Hepatocyte (in vitro differentiated cells): ENCODE measurements around the gene ZNRF3. TPM values are rescaled to one million over a fixed set of nuclear protein-coding genes. Genes with fewer than 3 reads are reported as not detected.

Experiments
- DNase-seq: peaks from one replicate; pipeline ENCODE4 v3.0.0-alpha.2; 2016; ENCODE audit warnings: low spot score
- H2AFZ ChIP-seq: fragments of 200-600 bp; sonication (generic); 2 replicates; pipeline ENCODE4 v1.6.0; 2016; ENCODE audit warnings: antibody characterized with exemption, mild to moderate bottlenecking
- H3K27ac ChIP-seq: fragments of 200-600 bp; sonication (generic); 2 replicates; pipeline ENCODE4 v1.5.1; 2016; ENCODE audit warnings: mild to moderate bottlenecking
- H3K27me3 ChIP-seq: fragments of 200-600 bp; sonication (generic); 2 replicates; pipeline ENCODE4 v1.6.1; 2016
- H3K36me3 ChIP-seq: fragments of 200-600 bp; sonication (generic); replicated peaks from 2 replicates; pipeline ENCODE4 v1.5.1; 2016; ENCODE audit warnings: low read depth; ENCODE audit not compliant: insufficient read depth
- H3K4me1 ChIP-seq: fragments of 200-600 bp; sonication (generic); 2 replicates; pipeline ENCODE4 v1.5.1; 2016; ENCODE audit warnings: mild to moderate bottlenecking, moderate library complexity; ENCODE audit not compliant: insufficient read depth
- H3K4me2 ChIP-seq: fragments of 200-600 bp; sonication (generic); 2 replicates; pipeline ENCODE4 v1.6.0; 2016
- H3K4me3 ChIP-seq: fragments of 200-600 bp; sonication (generic); 2 replicates; pipeline ENCODE4 v1.5.1; 2016; ENCODE audit warnings: mild to moderate bottlenecking
- H3K79me2 ChIP-seq: fragments of 200-600 bp; sonication (generic); 2 replicates; pipeline ENCODE4 v1.6.0; 2017; ENCODE audit warnings: mild to moderate bottlenecking
- H3K9me2 ChIP-seq: fragments of 200-600 bp; sonication (generic); replicated peaks from 2 replicates; pipeline ENCODE4 v1.6.0; 2017; ENCODE audit warnings: mild to moderate bottlenecking; ENCODE audit not compliant: insufficient read depth
- H3K9me3 ChIP-seq: fragments of 200-600 bp; sonication (generic); 2 replicates; pipeline ENCODE4 v1.5.1; 2016; ENCODE audit warnings: low read depth, mild to moderate bottlenecking
- H4K20me1 ChIP-seq: fragments of 200-600 bp; sonication (generic); 2 replicates; pipeline ENCODE4 v1.6.0; 2016; ENCODE audit warnings: mild to moderate bottlenecking; ENCODE audit not compliant: insufficient read depth, poor library complexity, severe bottlenecking
- EZH2 ChIP-seq: fragments of 200-600 bp; sonication (generic); IDR thresholded peaks from 2 replicates; pipeline ENCODE4 v1.6.1; 2016; ENCODE audit warnings: antibody characterized with exemption, mild to moderate bottlenecking, borderline replicate concordance
- EZH2phosphoT487 ChIP-seq: fragments of 200-600 bp; sonication (generic); IDR thresholded peaks from one replicate; pipeline ENCODE4 v1.6.1; 2018; ENCODE audit warnings: antibody characterized with exemption, mild to moderate bottlenecking, low read depth, moderate library complexity; ENCODE audit not compliant: unreplicated experiment, severe bottlenecking
- WGBS: methylation state at CpG from one replicate; pipeline ENCODE4 v1.1.6; 2016; ENCODE audit warnings: low lambda C conversion rate; ENCODE audit errors: missing lambda C conversion rate; 5-methylcytosine and 5-hydroxymethylcytosine counted together
- polyA plus RNA-seq: library from polyadenylated mRNA; unstranded; fragments of >200 nt; fragmentation: Nextera tagmentation; extraction: Ambion mirVana; gene quantifications from 2 replicates; pipeline ENCODE4 v1.2.1, GENCODE V29; 2016
- total RNA-seq: library from RNA; depleted of rRNA; stranded (reverse); fragments of >200 nt; gene quantifications from 2 replicates; pipeline ENCODE4 v1.2.3, GENCODE V29; 2014
- TF ChIP-seq, protein P1 (sequence below): fragments of 200-600 bp; sonication (generic); IDR thresholded peaks from 2 replicates; pipeline ENCODE4 v1.5.1; 2016; ENCODE audit warnings: antibody characterized with exemption, mild to moderate bottlenecking; ENCODE audit not compliant: poor library complexity

Gene ZNRF3
- total and polyA plus RNA-seq, 2 experiments from 2014 or later: 8.9 to 14.7 TPM

DNA sequence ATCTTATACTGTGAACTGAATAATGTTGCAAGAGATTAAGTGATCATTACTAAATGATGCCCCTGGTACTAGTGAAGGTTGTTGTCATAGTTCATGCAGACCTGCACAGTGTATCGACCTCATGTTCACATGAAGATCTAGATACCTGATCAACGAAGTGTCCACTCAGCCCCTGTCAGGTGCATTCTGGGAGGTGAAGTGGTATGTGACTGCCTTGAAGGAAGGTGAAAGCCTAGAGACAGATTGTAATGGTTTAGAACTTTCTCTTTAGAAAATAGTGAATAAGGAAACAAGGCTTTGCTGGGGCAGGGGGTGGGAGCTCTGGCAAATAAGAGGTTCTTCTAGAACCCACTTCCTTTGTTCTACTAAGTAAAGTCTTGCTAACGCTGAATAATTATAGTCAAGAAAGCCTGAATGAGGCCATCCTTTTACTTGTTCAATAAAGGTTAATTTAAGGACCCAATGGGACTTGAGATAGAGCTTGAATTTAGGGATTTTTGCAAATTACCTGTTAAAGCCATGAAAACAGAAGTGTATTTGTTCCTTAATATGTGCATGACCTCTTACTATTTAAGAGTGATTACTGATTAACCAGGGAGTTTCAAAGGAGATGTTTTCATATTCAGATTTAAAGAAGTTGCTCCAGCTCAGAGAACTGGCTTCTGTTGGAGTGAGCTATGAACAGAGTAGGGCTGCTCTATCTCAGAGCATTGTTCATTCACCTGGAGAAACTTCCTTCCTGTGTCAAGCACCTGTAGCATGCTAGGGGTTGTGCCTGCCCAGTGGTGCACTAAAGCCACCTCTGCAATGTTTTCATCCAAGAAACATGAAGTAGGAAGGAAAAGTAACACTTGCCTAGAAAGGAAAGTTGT lies 132.9 kb downstream of the ZNRF3 start:
- Histone ChIP-seq H3K4me1 (peaks cover 29% of the 10 kb centered on the region), H2AFZ (no peak overlapping the region), H3K4me2 (peak overlapping the region; percentile 23), H4K20me1 (no peaks in the 10 kb centered on the region), H3K9me3 (no peaks in the 10 kb centered on the region), H3K9me2 (no peaks in the 10 kb centered on the region), H3K27ac (peak overlapping the region; percentile 38), H3K79me2 (peaks cover 69% of the 10 kb centered on the region), H3K36me3 (no peaks in the 10 kb centered on the region), H3K27me3 (no peaks in the 10 kb centered on the region), H3K4me3 (no peak overlapping the region)
- WGBS: 80% methylated on average over 3 of the region's 3 CpGs
- TF ChIP-seq EZH2phosphoT487: no peak
- DNase-seq: no peak

DNA sequence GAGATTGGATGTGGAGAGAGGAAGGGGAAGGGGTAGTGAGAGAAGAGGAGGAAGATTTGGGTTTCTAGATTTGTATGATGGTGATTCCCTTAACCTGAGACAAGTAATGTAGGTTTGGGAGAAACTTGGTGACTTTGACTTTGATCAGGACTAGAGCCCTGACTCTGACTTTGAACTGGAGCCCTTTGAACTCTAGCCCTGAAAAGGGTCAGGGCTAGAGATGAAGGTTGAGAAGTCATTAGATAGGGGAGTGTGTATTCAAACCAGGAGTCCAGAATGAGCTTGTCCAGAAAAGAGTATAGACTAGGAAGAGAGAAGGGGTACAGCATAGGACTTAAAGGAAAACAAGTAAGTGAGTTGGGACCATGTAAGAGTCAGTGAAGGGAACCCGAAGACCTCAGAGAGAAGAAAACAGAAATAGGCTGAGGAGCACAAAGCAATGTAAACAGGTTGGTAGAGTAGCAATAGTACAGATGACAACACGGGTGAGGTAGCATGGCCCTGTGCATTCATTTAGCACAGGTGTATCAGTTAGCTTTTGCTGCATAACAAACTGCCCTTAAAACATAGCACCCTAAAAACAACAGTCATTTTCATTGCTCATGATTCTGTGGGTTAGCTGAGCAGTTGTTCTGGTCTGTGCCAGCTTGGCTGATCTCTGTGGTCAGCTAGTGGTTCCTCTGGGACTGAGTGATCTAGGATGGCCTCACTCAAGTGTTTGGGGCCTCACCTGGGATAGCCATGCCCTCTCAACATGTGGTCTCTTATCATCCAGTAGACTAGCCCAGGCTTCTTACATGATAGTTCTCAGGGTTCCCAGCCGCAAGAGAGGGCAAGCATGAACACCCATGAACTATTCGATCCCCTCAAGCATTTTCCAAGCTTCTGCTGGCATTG lies 135.2 kb downstream of the ZNRF3 start:
- no peak overlapping the region for H3K27ac ChIP-seq
- H3K9me2 ChIP-seq: no peaks in the 10 kb centered on the region
- peaks cover 19% of the 10 kb centered on the region for H3K4me1 ChIP-seq

DNA sequence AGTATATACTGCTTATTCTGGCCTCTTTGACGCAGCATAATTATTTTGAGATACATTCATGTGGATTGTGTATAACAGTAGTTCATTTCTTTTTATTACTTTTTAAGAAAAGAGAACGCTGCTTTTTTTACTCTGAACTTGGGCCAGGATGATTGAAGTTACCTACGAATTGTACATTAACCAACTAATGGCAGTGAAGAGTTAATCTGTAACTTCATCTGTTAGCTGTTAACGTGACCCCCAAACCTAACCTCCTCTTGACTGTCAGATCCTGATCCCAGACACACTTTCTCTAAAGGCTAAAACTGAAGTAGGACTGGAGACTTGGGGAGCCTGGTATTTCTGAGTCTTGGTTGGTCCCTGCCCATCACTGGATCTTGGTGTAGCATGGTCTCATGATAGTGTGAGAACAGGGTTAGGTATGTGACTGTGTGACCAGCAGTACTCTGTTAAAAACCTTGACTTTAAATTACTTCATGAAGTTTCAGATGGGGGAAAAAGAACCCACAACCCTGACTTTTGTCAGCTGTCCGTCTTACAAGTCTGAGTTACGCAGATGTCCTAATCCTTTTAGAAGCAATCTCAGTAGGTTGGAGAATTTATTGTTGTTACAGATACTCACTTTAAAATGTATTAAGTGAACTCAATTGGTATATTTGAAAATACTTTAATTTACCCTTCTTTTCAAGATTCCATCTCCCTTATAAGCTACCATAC lies 138.9 kb downstream of the ZNRF3 start:
- TF ChIP-seq, protein P1, sequence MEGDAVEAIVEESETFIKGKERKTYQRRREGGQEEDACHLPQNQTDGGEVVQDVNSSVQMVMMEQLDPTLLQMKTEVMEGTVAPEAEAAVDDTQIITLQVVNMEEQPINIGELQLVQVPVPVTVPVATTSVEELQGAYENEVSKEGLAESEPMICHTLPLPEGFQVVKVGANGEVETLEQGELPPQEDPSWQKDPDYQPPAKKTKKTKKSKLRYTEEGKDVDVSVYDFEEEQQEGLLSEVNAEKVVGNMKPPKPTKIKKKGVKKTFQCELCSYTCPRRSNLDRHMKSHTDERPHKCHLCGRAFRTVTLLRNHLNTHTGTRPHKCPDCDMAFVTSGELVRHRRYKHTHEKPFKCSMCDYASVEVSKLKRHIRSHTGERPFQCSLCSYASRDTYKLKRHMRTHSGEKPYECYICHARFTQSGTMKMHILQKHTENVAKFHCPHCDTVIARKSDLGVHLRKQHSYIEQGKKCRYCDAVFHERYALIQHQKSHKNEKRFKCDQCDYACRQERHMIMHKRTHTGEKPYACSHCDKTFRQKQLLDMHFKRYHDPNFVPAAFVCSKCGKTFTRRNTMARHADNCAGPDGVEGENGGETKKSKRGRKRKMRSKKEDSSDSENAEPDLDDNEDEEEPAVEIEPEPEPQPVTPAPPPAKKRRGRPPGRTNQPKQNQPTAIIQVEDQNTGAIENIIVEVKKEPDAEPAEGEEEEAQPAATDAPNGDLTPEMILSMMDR: no peak
- TF ChIP-seq EZH2: no peak
- TF ChIP-seq EZH2phosphoT487: no peak
- H3K79me2 ChIP-seq: peaks cover 64% of the 10 kb centered on the region
- 58% methylated on average over 6 of the region's 6 CpGs for WGBS
- H3K27ac ChIP-seq: peak overlapping the region; percentile 36
- H3K4me3 ChIP-seq: no peak overlapping the region
- no peak overlapping the region for H2AFZ ChIP-seq
- peak; percentile 16 for DNase-seq
- no peaks in the 10 kb centered on the region for H3K27me3 ChIP-seq
- H3K9me2 ChIP-seq: no peaks in the 10 kb centered on the region
- no peaks in the 10 kb centered on the region for H3K9me3 ChIP-seq
- H4K20me1 ChIP-seq: no peaks in the 10 kb centered on the region
- peak overlapping the region; percentile 48 for H3K4me2 ChIP-seq
- H3K36me3 ChIP-seq: no peaks in the 10 kb centered on the region
- peaks cover 13% of the 10 kb centered on the region for H3K4me1 ChIP-seq

More for the DNA sequence above, 135.2 kb downstream of the ZNRF3 start:
- WGBS: 97% methylated on average over 4 of the region's 4 CpGs
- H3K4me3 ChIP-seq: no peak overlapping the region
- no peak for DNase-seq
- H4K20me1 ChIP-seq: no peaks in the 10 kb centered on the region
- H3K9me3 ChIP-seq: no peaks in the 10 kb centered on the region
- H2AFZ ChIP-seq: no peak overlapping the region
- no peaks in the 10 kb centered on the region for H3K36me3 ChIP-seq
- no peak overlapping the region for H3K4me2 ChIP-seq
- no peaks in the 10 kb centered on the region for H3K27me3 ChIP-seq
- no peak for TF ChIP-seq EZH2phosphoT487
- peaks cover 62% of the 10 kb centered on the region for H3K79me2 ChIP-seq

DNA sequence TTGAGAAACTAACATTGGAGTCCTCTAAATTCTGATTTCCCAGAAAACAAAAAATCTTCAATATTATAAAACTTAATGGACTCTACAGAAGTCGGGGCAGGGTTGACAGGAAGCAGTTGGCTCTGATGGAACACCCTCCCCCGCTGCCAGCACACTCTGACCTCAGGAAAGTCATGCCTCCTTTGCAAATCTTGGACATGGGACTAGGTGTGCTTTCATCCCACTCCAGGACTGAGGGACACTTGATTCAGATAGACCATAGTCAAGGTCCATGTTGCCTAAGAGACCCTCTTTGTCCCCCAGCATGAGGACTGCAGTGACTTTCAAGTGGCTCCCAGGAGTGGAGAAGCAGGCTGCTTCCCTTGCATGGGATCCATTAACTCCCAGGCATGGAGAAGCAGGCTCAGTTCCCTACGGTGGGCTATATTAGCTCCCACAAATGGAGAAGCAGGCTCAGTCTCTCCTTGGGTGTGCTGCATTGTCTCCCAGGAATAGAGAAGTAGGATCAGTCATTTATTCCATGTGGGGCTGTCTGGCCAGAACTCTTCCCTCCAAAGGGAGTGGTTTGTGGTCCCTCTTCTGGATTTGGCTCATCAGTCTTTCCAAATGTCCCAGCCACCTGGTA lies 139.9 kb downstream of the ZNRF3 start:
- Histone ChIP-seq H2AFZ (no peak overlapping the region), H3K27ac (peak overlapping the region; percentile 37), H3K4me3 (no peak overlapping the region), H3K79me2 (peaks cover 61% of the 10 kb centered on the region), H4K20me1 (no peaks in the 10 kb centered on the region), H3K4me2 (peak overlapping the region; percentile 15), H3K9me2 (no peaks in the 10 kb centered on the region), H3K27me3 (no peaks in the 10 kb centered on the region), H3K4me1 (peaks cover 11% of the 10 kb centered on the region), H3K9me3 (no peaks in the 10 kb centered on the region), H3K36me3 (no peaks in the 10 kb centered on the region)
- 54% methylated on average over 3 of the region's 3 CpGs for WGBS
- DNase-seq: no peak
- TF ChIP-seq EZH2phosphoT487 (no peak), EZH2 (no peak)
- TF ChIP-seq, protein P1: no peak
